HG03064 (cell line): ENCODE measurements around the gene PRRX2.
"Not testable (repeated sequence)": the region's sequence is repeated elsewhere in the genome, so short reads cannot be mapped to it uniquely, and the experiment has no call there.

Source experiments
- ATAC-seq: cut with Tn5 transposase; IDR thresholded peaks from one replicate; pipeline ENCODE4 v1.9.1; 2021; ENCODE audit warnings: low read depth; ENCODE audit not compliant: unreplicated experiment

Gene PRRX2

GRCh38 chr9:129724456-129725190, 59.2 kb downstream of the PRRX2 start:
- no peak for ATAC-seq

DNA sequence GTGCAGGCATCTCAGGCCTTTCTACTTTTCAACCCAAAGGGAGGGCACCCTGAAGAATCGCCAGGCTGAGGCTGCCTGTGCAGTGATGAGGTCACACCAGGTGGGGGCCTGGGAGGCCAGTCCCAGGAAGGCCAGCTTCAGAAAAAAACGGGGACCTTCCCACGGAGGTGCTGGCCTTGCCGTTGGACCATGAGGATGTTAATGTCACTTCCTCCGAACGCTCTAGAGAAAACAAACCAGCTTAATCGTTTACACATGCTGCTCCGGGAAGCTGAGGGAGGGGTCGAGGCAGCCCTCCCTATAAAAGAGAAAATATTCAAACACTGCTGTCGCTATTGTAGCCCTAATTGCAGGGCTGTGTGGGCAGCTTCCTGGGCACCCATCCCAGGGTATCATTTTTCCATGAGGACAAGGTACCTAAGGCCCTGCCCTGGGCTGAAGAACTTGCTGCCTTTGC, 60.4 kb downstream of the PRRX2 start:
- ATAC-seq, result no peak

GRCh38 chr9:129726322-129727160, 61.1 kb downstream of the PRRX2 start:
- ATAC-seq, result no peak

DNA sequence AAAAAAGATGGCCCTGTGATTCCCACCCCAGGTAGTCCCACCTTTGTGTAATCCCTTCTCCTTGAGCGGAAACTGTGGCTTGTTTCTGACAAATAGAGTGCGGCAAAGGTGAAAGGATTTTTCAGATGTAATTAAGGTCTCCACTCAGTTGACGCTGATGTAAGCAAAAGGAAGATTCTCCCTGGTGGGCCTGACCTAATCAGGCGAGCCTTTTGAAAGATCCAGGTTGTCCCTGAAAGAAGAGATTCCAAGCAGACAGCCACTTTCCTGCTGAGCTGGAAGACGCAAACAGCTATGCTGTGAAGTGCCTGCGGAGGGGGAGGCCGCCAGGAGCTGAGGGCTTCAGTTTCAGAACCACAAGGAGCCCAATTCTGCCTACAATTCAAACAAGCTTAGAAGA, 63.3 kb downstream of the PRRX2 start:
- ATAC-seq, result no peak

GRCh38 chr9:129731477-129732085, 66.1 kb downstream of the PRRX2 start:
- no peak for ATAC-seq

DNA sequence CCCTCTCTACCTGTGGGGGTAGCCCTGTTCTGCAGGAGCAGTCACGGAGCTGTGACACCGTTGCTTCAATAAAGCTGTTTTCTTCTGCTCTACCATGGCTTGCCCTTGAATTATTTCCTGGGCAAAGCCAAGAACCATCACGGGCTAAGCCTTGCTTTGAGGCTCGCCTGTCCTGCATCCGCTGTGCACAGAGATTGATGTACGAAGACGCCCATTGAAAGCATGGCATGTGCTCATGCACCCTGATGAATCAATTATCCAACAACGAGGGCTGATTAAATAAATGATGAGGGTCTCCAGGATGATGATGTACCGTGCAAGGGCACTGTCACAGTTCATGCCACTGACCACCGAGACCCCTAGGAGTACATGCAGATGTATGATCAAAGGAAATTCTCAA, 66.7 kb downstream of the PRRX2 start:
- no peak for ATAC-seq

- ATAC-seq, result no peak
These were observed 67.6 kb downstream of the PRRX2 start for GRCh38 chr9:129732946-129733631.

- ATAC-seq, result no peak
These were observed 68.1 kb downstream of the PRRX2 start for GRCh38 chr9:129733632-129733953.

GRCh38 chr9:129735546-129735945, 70.1 kb downstream of the PRRX2 start:
- no peak for ATAC-seq

DNA sequence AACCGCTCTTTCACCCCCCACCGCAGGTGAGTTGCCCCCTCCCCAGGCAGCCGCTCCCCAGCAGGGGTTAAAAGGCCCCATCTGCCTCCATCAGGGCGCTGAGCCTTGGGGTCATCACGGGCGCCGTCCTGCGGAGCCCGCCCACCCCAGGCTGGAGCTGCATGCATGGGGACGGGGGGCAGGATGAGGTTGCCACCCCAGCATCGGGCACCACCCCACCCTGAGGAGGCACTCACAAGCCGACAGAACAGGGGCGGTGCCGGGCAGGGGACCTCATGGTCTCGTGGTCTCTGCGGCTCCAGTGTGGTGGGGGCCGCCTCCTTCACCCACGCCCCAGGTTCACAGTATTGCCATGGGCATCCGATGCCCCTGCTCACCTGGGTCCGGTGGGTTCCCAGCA, 70.9 kb downstream of the PRRX2 start:
- ATAC-seq, result no peak

GRCh38 chr9:129737479-129738274, 72.2 kb downstream of the PRRX2 start:
- ATAC-seq, result no peak

DNA sequence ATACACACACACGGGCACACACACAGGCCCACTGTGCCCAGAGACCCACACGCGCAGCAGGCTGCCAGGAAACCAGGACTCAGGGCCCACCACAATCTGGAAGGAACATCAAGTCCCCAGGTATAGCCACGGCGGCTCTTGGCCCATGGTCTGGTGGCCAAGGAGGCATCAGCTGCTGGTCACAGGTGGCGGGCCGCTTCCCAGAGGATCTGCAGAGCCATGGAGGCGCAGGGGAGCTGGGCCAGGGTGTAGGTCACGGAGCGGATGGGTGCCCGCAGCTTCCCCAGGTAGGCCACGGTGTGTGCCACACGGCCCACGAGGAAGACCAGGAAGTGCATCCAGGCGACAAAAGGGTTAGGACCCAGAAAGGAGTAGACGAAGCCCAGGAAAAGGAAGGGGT, 74.0 kb downstream of the PRRX2 start:
- ATAC-seq, result no peak

DNA sequence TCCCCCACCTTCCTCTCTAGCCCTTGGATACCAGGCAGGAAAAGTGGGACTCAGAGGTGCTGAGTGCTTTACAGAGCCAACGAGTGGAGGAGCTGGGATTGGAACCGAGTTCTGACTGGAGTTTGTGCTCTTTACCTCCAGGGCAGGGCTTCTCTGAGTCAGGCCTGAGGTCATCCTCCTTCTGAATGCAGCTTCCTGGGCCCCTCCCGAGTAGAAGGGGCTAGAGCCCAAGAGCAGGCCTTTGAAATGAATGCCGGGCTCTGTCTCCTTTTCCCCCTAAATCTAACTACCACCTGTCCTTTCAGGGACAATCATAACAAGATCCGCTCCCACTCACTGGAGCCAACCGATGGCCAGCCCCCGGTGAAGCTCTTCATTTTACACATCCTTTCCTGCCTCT, 74.7 kb downstream of the PRRX2 start:
- no peak for ATAC-seq

GRCh38 chr9:129740666-129741464, 75.4 kb downstream of the PRRX2 start:
- no peak for ATAC-seq

DNA sequence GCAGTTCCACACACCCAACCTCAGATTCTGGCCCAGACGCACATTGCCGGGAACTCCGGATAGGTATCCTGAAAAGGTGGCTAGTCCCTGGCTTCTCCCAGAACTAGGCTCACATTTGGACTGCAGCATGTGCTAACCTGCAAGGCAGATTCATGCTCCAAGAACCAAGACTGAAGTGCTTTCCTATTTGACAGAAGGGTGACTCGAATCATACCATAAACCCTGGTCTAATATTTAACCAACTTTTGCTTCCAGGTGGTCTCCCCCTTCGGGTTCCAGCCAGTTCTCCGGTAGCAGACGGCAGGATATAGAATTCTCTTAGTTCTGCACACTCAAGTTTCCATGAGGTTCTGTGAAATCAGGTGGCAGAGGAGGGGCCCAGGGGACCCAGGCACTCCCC, 79.8 kb downstream of the PRRX2 start:
- ATAC-seq, result no peak

- no peak for ATAC-seq
These were observed 80.8 kb downstream of the PRRX2 start for GRCh38 chr9:129746092-129746777.

GRCh38 chr9:129748249-129748648, 82.8 kb downstream of the PRRX2 start:
- no peak for ATAC-seq

- ATAC-seq, result not testable (repeated sequence)
These were observed 83.6 kb downstream of the PRRX2 start for GRCh38 chr9:129749052-129749451.

GRCh38 chr9:129749575-129749974, 84.1 kb downstream of the PRRX2 start:
- no peak for ATAC-seq
